Measurements from ENCODE around the gene ADGRD2.

Gene ADGRD2

GRCh38 chr9:124512806-124513204 is 62.6 kb downstream of the ADGRD2 start:
- no peak for DNase-seq

GRCh38 chr9:124513376-124513994 is 63.2 kb downstream of the ADGRD2 start:
- no peak for DNase-seq

GRCh38 chr9:124514125-124514524 is 63.9 kb downstream of the ADGRD2 start:
- no peak for DNase-seq

DNA sequence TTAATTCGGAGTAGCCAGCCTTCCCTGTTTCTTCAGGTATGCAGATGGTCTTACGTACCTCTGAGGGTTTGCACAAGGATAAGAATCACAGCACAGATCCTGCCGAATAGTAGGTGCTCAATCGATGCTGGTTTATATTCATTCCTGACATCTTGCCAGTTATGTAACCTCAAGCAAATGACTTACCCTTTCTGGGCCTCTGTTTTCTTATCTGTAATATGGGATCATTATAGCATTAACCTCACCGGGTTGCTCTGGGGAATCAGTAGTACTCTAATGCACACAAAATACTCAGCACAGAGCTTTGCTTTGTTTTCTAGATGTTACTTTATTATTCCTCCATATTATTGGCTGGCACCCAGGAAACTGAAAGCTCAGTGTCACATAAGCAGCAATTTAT is 64.6 kb downstream of the ADGRD2 start:
- no peak for DNase-seq

DNA sequence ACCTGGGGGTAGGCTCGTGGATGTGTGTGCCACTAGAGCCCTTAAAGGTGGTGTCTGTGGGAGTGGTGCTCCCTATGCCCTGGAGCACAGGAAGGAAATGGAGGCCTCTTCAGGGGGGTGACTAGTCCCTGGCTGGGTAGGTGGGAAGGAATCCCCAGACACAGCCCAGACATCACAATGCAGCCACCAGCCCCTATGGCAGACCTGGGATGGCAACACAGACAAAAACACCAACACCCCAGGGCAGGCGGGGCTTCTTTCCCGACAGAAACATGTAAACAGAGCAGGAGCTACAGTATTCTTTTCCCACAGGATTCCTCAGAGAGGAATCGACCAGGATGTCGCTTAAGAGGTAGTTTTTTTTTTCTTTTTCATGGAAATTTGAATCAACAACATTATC is 67.3 kb downstream of the ADGRD2 start:
- DNase-seq, result no peak

- DNase-seq, result no peak
Observed at GRCh38 chr9:124518116-124518515, 67.9 kb downstream of the ADGRD2 start.

- DNase-seq, result no peak
Observed at GRCh38 chr9:124520206-124520596, 70.0 kb downstream of the ADGRD2 start.

- DNase-seq, result no peak
Observed at GRCh38 chr9:124521142-124521541, 70.9 kb downstream of the ADGRD2 start.

GRCh38 chr9:124522121-124523098 is 72.2 kb downstream of the ADGRD2 start:
- DNase-seq, result no peak

DNA sequence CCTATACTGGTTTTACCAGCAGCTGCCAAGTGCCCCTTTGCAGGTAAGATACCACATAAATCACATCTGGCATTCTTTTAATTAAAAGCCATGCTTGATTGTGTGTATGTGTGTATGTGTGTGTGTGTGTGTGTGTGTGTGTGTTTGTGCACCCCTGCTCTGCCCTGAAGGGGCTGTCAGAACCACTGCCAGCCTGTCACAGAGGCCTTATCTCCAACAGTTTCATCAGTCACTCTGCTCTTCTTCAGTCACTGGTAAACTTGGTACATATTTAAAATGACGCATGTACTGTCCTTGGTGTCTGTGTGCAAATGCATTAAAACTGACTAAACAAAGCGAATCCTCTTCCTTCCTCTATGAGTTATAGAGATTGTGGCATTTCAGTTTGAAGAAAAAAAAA is 75.9 kb downstream of the ADGRD2 start:
- DNase-seq, result no peak

- no peak for DNase-seq
Observed at GRCh38 chr9:124527781-124528180, 77.5 kb downstream of the ADGRD2 start.
